Myocyte (in vitro differentiated cells): ENCODE measurements around the gene CHCHD6. TPM values are rescaled to one million over a fixed set of nuclear protein-coding genes. Genes with fewer than 3 reads are reported as not detected.
A peak's percentile ranks its signal among the peaks of the same experiment; 100 is the strongest.

ENCODE experiments used
- DNase-seq: peaks from one replicate; pipeline ENCODE4 v3.0.0-alpha.2; 2012; ENCODE audit warnings: low read depth
- total RNA-seq: library from RNA; depleted of rRNA; stranded (reverse); fragments of >200 nt; gene quantifications from 2 replicates; pipeline ENCODE4 v1.2.3, GENCODE V29; 2014

CHCHD6 gene
- total RNA-seq, 1 donor from 2014 or later = 11.8 TPM

- DNase-seq = no peak
These were observed 38.0 kb downstream of the CHCHD6 start for GRCh38 chr3:126742057-126742456.

DNA sequence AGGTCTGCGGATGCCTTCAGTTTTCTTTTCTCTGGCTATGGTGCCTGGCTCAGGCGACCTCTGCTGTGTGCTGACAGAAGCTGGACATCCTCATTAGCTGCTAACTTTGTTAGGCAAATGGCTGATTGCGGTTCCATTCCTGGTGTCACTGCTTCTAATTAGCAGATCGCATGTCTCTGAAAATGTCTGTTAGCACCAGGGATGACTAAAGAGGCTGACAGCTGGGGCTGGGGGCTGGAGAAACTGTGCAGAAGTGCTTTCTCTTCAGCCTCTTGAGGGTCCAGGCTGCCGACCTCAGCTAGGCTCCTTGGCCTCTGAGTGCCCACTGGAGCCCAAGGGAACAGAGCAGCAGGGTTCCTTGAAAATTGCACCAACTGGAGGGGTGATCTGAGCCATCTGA lies 39.3 kb downstream of the CHCHD6 start:
- DNase-seq = no peak

DNA sequence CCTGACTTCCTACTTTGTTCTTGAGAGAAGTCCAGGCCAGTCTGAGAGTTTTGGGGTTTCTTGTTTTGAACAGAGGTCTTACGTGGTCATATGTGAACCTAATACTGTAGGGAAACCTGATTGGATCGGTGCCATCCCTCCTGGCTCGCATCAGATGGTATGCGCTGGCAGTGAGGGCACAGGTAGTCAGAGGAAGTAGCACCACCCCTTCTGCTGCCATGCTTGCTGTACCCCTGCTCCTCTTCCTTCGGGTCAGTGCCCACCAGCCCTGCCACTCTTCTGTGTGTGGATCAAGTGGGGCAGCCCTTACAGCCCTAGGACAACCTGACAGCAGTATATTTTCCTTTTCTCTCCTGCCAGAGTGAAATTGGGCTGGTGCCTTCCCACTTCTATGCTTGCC lies 39.7 kb downstream of the CHCHD6 start:
- no peak for DNase-seq

DNA sequence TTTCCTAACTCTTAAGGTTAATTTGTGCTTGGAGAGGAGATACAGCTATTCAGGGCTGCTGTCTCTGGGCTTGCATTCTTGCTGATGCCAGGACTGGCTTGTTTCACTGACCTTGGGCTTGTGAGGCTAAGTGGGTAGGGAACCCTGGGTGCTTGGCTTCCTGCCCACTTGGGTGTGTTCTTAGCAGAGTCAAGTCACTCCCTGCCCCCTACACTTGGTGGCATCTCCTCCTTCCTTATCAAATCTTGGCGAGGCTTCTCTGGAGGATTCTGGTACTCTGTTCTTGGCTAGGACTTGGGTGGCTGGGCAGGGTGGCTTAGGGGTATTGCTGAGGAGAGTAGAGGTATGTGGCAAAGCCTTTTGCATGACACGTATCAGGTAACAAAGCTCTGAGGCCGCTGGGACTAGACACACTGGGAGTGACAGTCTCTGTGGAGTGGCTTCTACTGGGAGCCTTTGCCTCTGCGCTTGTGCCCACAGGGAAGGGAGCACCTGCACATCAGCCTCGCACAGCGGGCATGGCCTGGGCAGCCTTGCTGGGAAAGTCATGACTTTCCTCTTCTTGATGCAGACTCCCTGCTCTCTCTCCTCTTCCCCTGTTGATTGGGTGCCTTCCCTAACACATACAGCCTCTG lies 41.8 kb downstream of the CHCHD6 start:
- peak; percentile 53 for DNase-seq

- peak; percentile 67 for DNase-seq
These were observed 42.5 kb downstream of the CHCHD6 start for GRCh38 chr3:126746395-126747177.

DNA sequence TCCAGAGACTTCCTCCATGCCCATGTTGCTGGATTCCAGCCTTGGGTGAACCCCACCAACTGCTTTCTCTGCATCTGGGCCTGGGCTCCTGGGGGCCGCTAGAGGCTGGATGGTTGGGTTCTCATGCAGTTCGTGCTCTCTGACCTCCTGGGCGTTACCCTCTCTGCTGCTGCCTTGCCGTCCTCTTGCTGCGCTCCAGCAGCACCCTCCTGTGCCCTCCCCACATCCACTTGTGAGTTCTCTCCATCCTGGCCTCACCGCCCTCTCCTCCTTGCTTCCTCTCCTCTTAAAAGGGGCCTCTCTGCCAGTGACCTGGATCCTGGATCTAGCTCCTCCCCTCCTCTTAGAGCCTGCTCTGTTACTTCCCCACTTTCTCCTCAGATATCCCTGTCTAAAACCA lies 43.7 kb downstream of the CHCHD6 start:
- no peak for DNase-seq

- DNase-seq = peak; percentile 40
These were observed 44.9 kb downstream of the CHCHD6 start for GRCh38 chr3:126748701-126749546.

- no peak for DNase-seq
These were observed 45.5 kb downstream of the CHCHD6 start for GRCh38 chr3:126749547-126749875.

- no peak for DNase-seq
These were observed 46.1 kb downstream of the CHCHD6 start for GRCh38 chr3:126749931-126750755.

DNA sequence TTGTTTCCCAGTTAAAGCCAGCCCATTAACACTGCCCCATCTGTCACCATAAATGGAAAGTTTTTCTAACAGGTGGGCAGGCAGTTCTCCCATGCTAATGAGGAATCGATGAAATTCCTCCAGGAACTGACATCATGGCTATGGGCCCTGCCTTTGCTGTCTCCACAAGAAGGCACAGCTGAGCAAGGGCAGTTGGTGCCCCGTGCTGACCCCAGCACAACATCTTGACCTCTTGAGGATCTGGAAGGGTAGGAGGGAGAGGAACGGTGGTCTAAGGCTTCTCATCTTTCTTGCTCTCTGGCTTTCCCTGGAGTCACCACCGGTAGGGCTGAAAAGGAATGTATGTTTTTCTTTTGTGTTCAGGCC lies 46.7 kb downstream of the CHCHD6 start:
- peak; percentile 81 for DNase-seq

GRCh38 chr3:126751611-126752302 lies 47.7 kb downstream of the CHCHD6 start:
- DNase-seq = peak; percentile 61

DNA sequence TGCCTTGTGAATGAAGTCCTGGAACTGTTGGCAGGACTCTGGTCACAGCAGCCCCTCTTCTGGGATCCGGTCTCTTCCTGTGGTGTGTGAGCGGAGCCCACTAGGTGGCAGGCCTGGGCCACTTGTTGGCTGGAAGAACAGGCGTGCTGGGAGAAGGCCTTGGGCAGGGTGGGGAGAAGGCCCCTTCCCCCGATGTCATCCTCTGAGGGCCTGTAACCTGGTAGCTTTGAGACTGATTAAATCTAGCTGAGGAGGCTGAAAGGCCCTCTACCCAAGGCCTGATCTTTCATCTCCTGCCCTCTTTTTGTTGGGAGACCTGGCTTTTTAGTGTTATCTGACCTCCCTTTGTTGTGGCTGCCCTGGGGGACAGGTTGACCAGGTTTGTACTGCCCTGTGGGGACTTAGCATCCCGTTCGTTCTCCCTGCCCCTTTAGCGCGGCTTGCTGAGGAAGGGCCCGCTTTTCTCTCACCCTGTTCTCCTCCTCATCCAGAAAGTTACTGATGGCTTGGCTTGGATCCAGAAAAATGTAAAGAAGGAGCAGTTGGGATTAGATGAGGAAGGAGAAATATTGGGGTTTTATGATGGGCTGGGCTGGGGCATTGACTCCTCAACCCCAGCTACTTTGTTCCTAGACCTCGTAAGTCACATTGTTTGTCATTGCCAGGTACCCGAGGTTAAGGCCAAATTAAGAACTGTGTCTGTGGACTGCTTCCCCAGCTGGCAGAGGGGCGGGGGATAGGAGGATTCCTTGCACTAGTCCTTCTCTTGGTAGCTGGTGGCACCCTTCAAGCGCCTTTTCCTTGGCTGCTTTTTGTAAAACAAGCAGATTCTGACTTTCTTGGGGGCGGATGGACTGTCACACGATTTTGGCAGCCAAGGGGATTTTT lies 48.5 kb downstream of the CHCHD6 start:
- DNase-seq = peak; percentile 90

- DNase-seq = peak; percentile 83
These were observed 49.4 kb downstream of the CHCHD6 start for GRCh38 chr3:126753191-126754160.

GRCh38 chr3:126755866-126756265 lies 51.8 kb downstream of the CHCHD6 start:
- no peak for DNase-seq

DNA sequence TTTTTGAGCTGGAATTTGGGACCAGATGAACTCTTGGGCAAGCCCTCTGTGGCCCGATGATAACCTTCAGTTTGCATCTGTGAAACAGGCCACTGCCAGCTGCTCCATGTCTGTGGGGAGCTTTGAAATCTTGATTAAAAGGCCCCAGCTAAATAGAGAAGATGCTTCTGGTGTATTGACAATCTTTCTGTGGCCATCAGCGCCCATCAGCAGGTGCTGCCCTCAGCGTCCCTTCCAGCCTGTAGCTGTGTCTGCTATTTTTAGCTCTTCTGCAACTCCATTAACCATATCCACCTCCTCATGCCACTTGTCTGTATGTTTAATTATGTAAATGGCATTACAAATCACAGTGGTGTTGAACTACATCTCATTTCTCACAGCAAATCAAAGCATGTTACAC lies 54.0 kb downstream of the CHCHD6 start:
- DNase-seq = peak; percentile 87

DNA sequence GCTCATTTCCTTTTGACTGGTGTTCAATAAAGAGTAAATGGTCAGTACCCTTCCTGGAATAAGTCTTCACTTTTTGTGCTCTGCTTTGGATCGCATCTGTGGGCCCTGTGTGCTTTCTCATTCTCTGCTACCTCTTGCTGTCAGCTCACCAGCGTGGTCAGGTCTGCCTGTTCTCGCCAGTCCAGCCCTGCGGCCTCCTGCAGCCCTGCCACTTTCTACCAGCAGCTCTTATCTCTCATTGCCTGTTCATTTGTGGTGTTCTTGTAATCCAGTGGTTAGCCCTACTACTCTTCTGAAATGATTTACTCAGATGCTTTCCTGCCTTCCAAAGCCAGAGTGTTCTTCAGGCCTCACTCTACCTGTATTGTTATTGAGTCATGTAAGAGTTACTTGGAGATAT lies 54.8 kb downstream of the CHCHD6 start:
- DNase-seq = peak; percentile 70

- no peak for DNase-seq
These were observed 56.5 kb downstream of the CHCHD6 start for GRCh38 chr3:126760541-126760940.

DNA sequence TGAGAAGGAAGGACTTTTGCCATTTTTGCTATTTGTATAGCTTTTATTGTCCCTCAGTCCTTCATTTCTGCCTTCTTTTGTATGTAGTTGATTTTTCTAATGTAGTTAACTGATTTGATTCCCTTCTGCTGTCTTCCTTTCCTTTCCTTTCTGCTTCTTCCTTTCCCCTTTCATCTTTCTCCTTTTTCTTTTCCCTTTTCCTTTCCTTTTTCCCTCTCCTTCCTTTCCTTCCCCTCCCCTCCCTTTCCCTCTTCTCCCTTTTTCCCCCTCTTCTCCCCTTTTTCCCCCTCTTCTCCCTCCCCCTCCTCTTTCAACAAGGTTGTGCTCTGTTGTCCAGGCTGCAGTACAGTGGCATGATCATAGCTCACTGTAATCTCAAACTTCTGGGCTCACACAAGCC lies 59.0 kb downstream of the CHCHD6 start:
- DNase-seq = no peak
